Left forelimb (tissue), 1 donor: ENCODE data around the gene WDR88.
"Not testable (repeated sequence)": the region's sequence is repeated elsewhere in the genome, so short reads cannot be mapped to it uniquely, and the experiment has no call there.

Experiments used
- DNase-seq: peaks from one replicate; pipeline ENCODE4 v3.0.0-alpha.2; 2018; ENCODE audit warnings: low spot score

Gene WDR88

DNA sequence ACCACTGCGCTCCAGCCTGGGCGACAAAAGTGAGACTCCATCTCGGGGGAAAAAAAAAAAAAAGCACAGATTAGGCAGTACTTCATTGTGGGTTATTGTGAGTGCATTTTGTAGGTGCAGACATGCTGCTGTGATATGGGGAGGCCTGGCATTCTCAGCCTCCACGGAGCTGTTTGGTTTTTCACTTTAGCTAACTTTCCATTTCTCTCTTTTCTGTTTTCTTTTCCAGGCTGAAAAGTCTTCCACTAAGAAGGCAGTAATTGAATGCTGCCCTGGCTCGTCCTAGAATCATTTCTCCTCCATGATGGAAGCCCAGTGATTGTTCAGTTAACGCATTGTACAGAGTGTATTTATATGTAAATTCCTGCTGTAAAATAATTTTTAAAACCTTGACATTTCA is 2.0 kb upstream of the WDR88 start:
- no peak for DNase-seq

- no peak for DNase-seq
Observed at GRCh38 chr19:33130433-33130832, 1.5 kb upstream of the WDR88 start.

- no peak for DNase-seq
Observed at GRCh38 chr19:33132425-33132824, 511 bp downstream of the WDR88 start.

DNA sequence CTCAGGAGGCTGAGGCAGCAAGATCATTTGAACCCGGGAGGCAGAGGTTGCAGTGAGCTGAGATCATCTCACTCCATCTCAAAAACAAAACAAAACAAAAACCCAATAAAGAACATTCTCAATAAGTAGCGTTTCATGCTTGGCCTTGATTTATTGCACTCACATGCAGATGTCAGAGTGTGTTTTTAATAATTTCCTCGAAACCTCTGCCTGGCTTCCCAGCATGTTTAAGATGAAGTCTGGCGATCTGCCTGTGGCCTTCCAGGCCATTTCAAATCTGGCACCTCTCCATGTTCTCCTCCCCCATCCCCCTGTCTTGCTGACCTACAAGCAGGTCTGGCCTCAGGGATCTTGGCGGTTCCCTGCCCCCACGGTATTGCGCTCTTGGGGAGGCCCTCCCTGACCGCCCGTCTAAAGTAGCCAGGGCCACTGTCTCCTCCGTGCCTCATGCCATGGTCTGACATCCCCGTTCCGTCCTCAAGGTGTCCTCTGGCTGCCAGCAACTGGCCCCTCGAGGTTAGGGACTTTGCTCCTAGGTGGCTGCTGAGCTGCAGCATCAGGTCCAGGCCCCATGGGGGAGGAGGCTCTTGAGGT is 1.6 kb downstream of the WDR88 start:
- no peak for DNase-seq

GRCh38 chr19:33134571-33135041 is 2.7 kb downstream of the WDR88 start:
- no peak for DNase-seq

- DNase-seq, result no peak
Observed at GRCh38 chr19:33139165-33139564, 7.3 kb downstream of the WDR88 start.

DNA sequence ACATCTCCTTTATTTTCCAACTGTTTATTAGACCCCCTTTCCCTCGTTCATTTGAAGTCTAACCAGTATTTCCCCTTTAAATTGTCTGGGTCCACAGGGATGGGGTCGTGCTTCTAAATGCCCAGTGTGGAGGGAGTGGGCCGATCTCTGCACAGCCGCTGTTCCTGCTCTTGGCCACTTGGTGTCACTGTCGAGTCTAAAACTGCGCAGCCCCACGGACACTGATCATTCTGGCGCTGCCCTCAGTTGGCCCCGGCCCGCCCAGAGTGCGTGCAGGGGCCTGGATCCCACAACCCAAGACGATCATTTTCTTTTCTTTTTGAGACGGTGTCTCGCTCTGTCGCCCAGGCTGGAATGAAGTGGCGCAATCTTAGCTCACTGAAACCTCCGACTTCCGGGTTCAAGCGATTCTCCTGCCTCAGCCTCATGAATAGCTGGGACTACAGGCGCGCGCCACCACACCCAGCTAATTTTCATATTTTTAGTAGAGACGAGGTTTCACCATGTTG is 12.0 kb downstream of the WDR88 start:
- peak; percentile 74 for DNase-seq

DNA sequence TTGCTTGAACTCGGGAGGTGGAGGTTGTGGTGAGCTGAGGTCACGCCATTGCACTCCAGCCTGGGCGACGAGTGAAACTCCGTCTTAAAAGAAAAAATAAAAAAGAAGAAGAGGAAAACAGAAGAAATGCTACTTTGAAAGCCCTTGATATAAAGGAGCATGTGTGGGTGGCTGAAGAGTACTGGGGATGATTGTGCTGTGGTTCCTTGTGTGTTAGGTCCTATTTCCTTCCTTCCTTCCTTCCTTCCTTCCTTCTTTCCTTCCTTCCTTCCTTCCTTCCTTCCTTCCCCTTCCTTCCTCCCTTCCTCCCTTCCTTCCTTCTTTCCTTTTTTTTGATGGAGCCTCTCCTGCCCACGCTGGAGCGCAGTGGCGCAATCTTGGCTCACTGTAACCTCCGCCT is 14.3 kb downstream of the WDR88 start:
- DNase-seq, result no peak

GRCh38 chr19:33147538-33147937 is 15.6 kb downstream of the WDR88 start:
- DNase-seq, result no peak

DNA sequence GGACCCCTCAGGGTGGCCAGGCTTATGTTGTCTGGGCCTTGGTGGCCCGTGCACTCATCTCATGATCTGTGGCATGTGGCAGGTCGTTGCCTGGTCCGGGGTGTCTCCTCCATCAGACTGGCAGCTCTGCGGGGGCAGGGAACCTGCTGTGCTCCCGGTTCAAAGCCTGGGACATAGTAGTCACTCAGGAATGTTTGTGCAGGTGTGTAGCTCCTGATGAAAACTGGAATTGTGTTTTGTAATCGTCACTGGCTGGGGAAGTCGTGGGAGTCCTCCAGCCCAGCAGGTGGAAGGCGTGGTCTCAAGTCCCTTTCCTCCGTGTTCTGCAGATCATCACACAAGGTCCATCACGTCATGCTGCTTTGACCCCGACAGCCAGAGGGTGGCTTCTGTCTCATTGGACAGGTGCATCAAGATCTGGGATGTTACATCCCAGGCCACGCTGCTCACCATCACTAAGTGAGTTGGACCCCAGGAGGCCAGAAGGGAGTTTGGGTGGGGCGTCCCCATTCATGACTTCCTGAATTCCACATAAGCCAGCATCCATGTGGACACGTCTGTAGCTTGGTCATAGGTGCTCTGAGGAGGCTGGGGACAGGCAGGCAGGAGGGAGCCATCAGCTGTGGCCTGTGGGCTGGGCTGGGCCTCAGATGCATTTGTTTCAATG is 19.1 kb downstream of the WDR88 start:
- DNase-seq, result no peak

DNA sequence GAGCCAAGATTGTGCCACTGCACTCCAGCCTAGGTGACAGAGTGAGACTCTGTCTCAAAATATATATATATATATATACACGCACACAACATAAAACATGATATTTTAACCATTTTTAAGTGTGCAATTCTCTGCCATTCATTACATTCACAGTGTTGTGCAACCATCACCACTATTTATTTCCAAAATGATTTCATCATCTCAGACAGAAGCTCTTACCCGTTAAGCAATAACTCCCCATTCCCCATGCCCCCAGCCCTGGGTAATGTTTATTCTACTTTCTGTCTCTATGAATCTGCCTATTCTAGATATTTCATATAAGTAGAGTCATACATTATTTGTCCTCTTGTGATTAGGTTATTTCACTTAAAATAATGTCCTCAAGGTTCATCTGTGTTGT is 20.3 kb downstream of the WDR88 start:
- DNase-seq, result no peak

GRCh38 chr19:33152625-33153024 is 20.7 kb downstream of the WDR88 start:
- DNase-seq, result not testable (repeated sequence)

DNA sequence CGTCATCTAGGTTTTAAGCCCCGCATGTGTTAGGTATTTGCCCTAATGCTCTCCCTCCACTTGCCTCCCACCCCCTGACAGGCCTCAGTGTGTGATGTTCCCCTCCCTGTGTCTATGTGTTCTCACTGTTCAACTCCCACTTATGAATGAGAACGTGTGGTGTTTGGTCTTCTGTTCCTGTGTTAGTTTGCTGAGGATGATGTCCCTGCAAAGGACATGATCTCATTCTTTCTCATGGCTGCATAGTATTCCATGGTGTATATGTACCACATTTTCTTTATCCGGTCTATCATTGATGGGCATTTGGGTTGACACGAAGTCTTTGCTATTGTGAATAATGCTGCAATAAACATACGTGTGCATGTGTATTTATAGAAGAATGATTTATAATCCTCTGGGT is 22.4 kb downstream of the WDR88 start:
- not testable (repeated sequence) for DNase-seq

DNA sequence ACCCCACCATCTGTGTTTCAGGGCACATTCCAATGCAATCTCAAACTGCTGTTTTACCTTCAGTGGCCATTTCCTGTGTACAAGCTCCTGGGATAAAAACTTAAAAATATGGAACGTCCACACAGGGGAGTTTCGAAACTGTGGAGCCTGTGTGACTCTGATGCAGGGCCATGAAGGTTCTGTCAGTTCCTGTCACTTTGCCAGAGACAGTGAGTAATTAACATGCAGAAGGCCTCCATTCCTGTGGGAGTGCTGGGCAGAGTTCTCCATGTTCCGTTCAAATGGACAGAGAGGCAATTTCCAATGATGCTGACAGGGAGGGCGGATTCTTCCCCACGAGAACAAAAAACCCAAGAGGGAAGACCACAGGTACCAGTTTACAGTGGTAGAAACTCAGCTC is 24.4 kb downstream of the WDR88 start:
- DNase-seq, result no peak

GRCh38 chr19:33157906-33158305 is 26.0 kb downstream of the WDR88 start:
- no peak for DNase-seq

DNA sequence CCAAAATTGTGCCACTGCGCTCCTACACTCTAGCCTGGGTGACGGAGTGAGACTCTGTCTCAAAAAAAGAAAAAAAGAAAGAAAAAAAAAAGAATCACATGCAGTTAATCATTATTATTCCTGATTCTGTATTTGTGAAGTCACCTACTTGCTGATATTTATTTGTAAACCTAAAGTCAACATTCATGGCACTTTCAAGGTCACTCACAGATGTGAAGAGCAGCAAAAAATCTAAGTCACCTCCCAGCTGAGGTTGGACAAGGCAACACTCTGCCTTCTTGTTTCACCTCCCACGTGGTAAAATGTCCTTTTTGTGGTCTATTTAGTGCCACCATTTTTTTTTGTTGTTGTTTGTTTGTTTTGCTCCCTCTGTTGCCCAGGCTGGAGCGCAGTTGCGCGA is 26.5 kb downstream of the WDR88 start:
- DNase-seq, result no peak

DNA sequence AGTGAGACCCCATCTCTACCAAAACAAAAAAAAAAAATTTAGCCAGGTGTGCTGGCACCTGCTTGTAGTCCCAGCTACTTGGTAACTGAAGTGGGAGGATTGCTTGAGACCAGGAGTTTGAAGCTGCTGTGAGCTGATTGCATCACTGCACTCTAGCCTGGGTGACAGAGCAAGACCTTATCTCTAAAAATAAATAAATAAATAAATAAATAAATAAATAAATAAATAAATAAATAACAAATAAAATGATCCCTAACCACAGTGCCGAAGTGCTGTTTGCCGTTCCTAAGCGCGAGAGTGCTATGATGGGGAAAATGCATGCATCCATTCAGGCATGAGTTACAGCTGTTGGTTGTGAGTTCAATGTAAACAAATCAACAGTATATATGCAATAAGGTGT is 27.2 kb downstream of the WDR88 start:
- DNase-seq, result no peak

DNA sequence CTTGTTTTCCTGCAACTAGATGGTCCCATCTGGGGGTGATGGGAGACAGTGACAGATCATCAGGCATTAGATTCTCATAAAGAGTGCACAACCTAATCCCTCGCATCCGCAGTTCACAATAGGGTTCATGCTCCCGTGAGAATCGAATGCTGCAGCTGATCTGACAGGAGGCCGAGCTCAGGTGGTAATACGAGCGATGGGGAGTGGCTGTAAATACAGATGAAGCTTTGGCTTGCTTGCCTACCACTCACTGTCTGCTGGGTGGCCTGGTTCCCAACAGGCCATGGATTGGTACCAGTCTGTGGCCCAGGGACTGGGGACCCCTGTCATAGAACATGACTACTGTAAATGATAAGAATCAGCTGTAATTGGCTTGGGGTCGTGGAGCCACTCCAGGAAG is 28.0 kb downstream of the WDR88 start:
- DNase-seq, result no peak

DNA sequence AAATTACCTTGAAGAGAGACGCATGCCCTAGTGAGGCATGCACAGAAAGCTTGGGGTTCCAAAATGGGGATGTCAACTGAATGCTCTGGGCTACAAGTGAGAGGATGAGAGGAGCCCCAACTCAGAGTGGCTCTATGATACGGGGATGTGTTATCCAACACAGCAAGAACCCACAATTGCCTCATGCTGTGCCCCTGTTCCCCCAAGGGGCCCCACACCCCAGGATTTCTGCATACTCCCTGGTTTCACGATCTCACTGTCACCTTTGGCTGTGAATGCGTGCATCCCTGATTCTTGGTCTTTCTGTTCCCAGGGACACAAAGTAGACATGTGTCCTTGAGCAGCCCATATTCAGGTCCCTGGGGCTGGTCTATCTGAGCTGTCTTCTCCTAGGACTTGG is 29.3 kb downstream of the WDR88 start:
- no peak for DNase-seq

DNA sequence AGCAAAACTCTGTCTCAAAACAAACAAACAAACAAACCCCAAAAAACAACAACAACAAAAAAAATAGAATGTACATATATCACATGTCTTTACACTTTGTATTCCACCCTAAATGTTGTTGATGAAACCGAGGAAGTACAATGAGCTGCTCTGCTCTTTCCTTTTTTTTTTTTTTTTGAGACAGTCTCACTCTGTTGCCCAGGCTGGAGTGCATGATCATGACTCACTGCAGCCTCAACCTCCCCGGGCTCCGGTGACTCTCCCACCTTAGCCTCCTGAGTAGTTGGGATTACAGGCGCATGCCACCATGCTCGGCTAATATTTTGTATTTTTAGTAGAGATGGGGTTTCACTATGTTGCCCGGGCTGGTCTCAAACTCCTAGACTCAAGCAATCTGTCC is 31.6 kb downstream of the WDR88 start:
- no peak for DNase-seq

DNA sequence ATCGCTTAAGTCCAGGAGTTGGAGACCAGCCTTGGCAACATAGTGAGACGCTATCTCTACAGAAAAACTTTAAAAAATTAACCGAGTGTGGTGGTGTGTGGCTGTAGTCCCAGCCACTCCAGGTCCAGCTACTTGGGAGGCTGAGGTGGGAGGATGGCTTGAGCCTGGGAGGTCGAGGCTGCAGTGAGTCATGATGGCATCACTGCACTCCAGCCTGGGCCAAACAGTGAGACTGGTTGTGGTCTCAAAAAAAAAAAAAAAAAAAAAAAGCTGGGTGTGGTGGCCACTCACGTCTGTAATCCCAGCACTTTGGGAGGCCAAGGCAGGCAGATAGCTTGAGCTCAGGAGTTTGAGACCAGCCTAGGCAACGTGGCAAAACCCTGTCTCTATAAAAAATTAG is 34.1 kb downstream of the WDR88 start:
- not testable (repeated sequence) for DNase-seq

GRCh38 chr19:33167438-33167837 is 35.5 kb downstream of the WDR88 start:
- DNase-seq, result no peak

GRCh38 chr19:33168528-33168927 is 36.6 kb downstream of the WDR88 start:
- DNase-seq, result no peak
